ENCODE data around the gene NSMF.
"Not testable (repeated sequence)": the region's sequence is repeated elsewhere in the genome, so short reads cannot be mapped to it uniquely, and the experiment has no call there.

NSMF gene

GRCh38 chr9:137428841-137429545 lies 30.1 kb downstream of the NSMF start:
- no peak for DNase-seq

GRCh38 chr9:137428311-137428630 lies 30.9 kb downstream of the NSMF start:
- no peak for DNase-seq

- DNase-seq, result no peak
These were observed 31.5 kb downstream of the NSMF start for GRCh38 chr9:137427454-137428310.

- DNase-seq, result no peak
These were observed 33.0 kb downstream of the NSMF start for GRCh38 chr9:137426018-137426681.

- no peak for DNase-seq
These were observed 35.4 kb downstream of the NSMF start for GRCh38 chr9:137423514-137424291.

GRCh38 chr9:137422604-137423513 lies 36.3 kb downstream of the NSMF start, which contains the start of the genes EXD3 and NOXA1:
TSS of gene EXD3 (minus strand) at chr9:137423162. CDS start at chr9:137395357, 27,805 bp downstream.
TSS of gene NOXA1 (plus strand) at chr9:137423393. CDS start at chr9:137423530, 137 bp downstream.
- peak; percentile 95 for DNase-seq

GRCh38 chr9:137421838-137422603 lies 37.1 kb downstream of the NSMF start:
- no peak for DNase-seq

- DNase-seq, result no peak
These were observed 41.7 kb downstream of the NSMF start for GRCh38 chr9:137417161-137418021.

GRCh38 chr9:137416563-137417151 lies 42.5 kb downstream of the NSMF start:
- no peak for DNase-seq

GRCh38 chr9:137416006-137416562 lies 43.0 kb downstream of the NSMF start:
- DNase-seq, result no peak

- no peak for DNase-seq
These were observed 43.7 kb downstream of the NSMF start for GRCh38 chr9:137415451-137415850.

GRCh38 chr9:137412431-137412830 lies 46.7 kb downstream of the NSMF start:
- no peak for DNase-seq

GRCh38 chr9:137411645-137412380 lies 47.3 kb downstream of the NSMF start:
- no peak for DNase-seq

GRCh38 chr9:137411260-137411644 lies 47.9 kb downstream of the NSMF start:
- DNase-seq, result no peak

GRCh38 chr9:137410891-137411249 lies 48.3 kb downstream of the NSMF start:
- DNase-seq, result no peak

GRCh38 chr9:137410236-137410890 lies 48.8 kb downstream of the NSMF start:
- not testable (repeated sequence) for DNase-seq

- no peak for DNase-seq
These were observed 49.6 kb downstream of the NSMF start for GRCh38 chr9:137409515-137409914.
